ENCODE data around the gene SLC28A1. TPM values are rescaled to one million over a fixed set of nuclear protein-coding genes. Genes with fewer than 3 reads are reported as not detected.

SLC28A1 gene
- polyA plus RNA-seq, 1 of the 3 experiments (the other 2 are of a cell fraction): not detected

GRCh38 chr15:84883466-84883865, 996 bp upstream of the SLC28A1 start:
- no peak overlapping the region for H3K27ac ChIP-seq (ENCODE audit: low read depth in 2 of 2, low read length in 1 of 2)
- CTCF ChIA-PET: interaction anchor here (1.3 kb wide), 1 partner anchor 38 kb away, joined by 3 read pairs; no protein-coding TSS in a partner anchor

More at GRCh38 chr15:84883466-84883865, 996 bp upstream of the SLC28A1 start:
- no peak for TF ChIP-seq GABPA (IDR thresholded peaks at IDR 0.05; ENCODE audit: low read depth)
- TF ChIP-seq ELF1 (IDR thresholded peaks at IDR 0.05): no peak
- TF ChIP-seq TCF12 (IDR thresholded peaks at IDR 0.05): no peak
- no peak for TF ChIP-seq SIN3A (IDR thresholded peaks at IDR 0.05; ENCODE audit: borderline replicate concordance, low read depth, low read length)
- TF ChIP-seq NFIC (IDR thresholded peaks at IDR 0.05; ENCODE audit: borderline replicate concordance): no peak
- no peak for TF ChIP-seq RAD21 (IDR thresholded peaks at IDR 0.05; ENCODE audit: low read length)
- TF ChIP-seq EZH2phosphoT487 (IDR thresholded peaks at IDR 0.05; ENCODE audit: borderline replicate concordance, low read depth): no peak
- no peak for TF ChIP-seq RCOR1 (IDR thresholded peaks at IDR 0.05; ENCODE audit: low read length)
- TF ChIP-seq RFX5 (IDR thresholded peaks at IDR 0.05; ENCODE audit: low read length): no peak
- TF ChIP-seq ZBTB33 (IDR thresholded peaks at IDR 0.05; ENCODE audit: borderline replicate concordance, low read depth): no peak
- no peak for TF ChIP-seq MEF2A (IDR thresholded peaks at IDR 0.05; ENCODE audit: borderline replicate concordance, low read depth)
- no peak for TF ChIP-seq REST (IDR thresholded peaks at IDR 0.05; ENCODE audit: low read depth, low read length)
- no peak for TF ChIP-seq MXI1 (IDR thresholded peaks at IDR 0.05; ENCODE audit: low read depth, low read length)
- TF ChIP-seq FOXM1 (IDR thresholded peaks at IDR 0.05; ENCODE audit: low read depth): no peak
- DNase-seq: no peak
- H2AFZ ChIP-seq (ENCODE audit: low read depth): no peak overlapping the region
- POLR2A ChIA-PET: no interaction called here
- no peaks in the 10 kb centered on the region for H3K79me2 ChIP-seq (ENCODE audit: insufficient read depth)
- no peak overlapping the region for H3K9ac ChIP-seq
- no peak overlapping the region for H3K4me3 ChIP-seq (ENCODE audit: low read depth in 2 of 2, low read length in 1 of 2)
- H3K4me1 ChIP-seq (ENCODE audit: control insufficient read depth in 1 of 2, insufficient read depth in 2 of 2, low read depth in 1 of 2, low read length in 1 of 2): peaks cover 0 to 9% of the 10 kb centered on the region in 2 experiments; a peak in 1 of 4 replicates
- no peaks in the 10 kb centered on the region for H3K9me3 ChIP-seq
- no peak overlapping the region for H3K4me2 ChIP-seq
- H3K9me2 ChIP-seq: no peaks in the 10 kb centered on the region
- H3F3A ChIP-seq (replicated peaks; ENCODE audit: insufficient read depth): no peaks in the 10 kb centered on the region
- no peaks in the 10 kb centered on the region for H3K36me3 ChIP-seq (replicated peaks in 1 of 2; ENCODE audit: control insufficient read depth in 1 of 2, insufficient read depth in 2 of 2, low read length in 1 of 2)
- no peaks in the 10 kb centered on the region for H3K27me3 ChIP-seq (ENCODE audit: insufficient read depth)
- 77% methylated on average over 6 of the region's 6 CpGs for WGBS (ENCODE audit: low lambda C conversion rate)
- H4K20me1 ChIP-seq (ENCODE audit: insufficient read depth): no peaks in the 10 kb centered on the region

Data from SK-N-SH (cell line).